ENCODE data around the gene CHD2.
"Not testable (repeated sequence)": the region's sequence is repeated elsewhere in the genome, so short reads cannot be mapped to it uniquely, and the experiment has no call there.

CHD2 gene

DNA sequence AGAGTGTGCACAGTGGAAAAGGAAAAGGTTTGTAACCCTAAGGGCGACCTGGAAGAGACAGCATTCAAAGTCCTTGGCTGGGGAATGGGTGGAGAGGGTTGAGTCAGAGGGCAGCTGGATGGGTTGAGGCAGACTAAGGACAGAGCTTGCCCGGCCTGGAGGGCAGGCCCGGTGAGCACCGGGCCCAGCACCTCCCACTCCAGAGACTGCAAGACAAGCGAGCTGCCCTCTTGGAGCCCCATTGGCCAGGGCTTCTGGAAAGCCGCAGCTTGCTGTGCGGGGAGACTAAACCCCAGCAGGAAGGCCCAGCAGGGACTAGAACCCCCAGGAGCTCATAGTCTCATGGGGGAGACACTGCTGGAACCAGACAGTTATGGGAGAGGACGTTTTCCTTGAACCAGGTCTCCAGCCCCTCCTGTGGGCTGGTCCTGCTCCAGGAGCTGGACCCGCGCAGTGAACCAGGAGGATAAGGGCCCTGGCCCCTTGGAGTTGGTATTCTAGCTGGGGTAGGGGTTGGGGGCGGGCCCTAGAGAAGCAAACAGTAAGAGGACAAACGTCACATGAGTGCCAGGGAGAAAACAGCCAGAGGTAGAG, 129.8 kb downstream of the CHD2 start:
- H3K27ac ChIP-seq, result peak overlapping the region; percentile 76
- DNase-seq (ENCODE audit: low read depth, low spot score), result no peak

DNA sequence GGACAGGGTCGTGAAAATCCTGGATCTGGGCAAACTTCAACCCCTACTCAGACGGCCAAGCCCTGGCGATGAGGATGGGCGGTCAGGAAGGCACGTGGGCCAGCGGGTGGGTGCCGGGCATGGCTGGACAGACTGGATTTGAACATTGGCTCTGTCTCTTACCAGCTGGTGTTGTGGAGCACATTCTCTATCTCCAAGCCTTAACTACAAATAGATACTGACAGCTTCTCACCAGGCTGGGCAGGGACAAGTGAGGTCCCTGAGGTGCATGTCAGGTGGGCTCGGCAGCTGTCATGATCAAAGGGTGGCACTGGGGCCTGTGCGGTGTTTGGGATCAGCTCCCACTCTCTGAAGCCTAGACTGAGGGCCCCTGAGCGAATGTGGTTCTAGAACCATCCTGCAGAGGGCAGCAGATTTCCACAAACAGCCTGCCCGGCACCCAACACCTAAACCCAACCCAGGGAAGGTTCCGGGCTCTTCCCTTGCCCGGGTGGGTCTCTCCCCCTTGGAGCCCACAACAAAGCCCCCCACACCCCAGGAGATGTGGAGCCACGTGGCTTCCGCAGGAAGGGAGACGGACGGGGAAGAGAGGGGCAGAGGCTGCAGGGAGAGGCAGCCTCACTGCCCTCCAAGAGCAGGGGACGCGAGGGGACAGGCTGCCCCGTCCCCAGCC, 130.4 kb downstream of the CHD2 start:
- DNase-seq (ENCODE audit: low read depth, low spot score), result no peak
- peak overlapping the region; percentile 76 for H3K27ac ChIP-seq

GRCh38 chr15:93031103-93031464, 131.0 kb downstream of the CHD2 start:
- no peak for DNase-seq (ENCODE audit: low read depth, low spot score)
- H3K27ac ChIP-seq, result no peak overlapping the region

- H3K27ac ChIP-seq; DNase-seq (ENCODE audit: low read depth, low spot score): not testable (repeated sequence)
These were observed 131.6 kb downstream of the CHD2 start for GRCh38 chr15:93031557-93032384.

DNA sequence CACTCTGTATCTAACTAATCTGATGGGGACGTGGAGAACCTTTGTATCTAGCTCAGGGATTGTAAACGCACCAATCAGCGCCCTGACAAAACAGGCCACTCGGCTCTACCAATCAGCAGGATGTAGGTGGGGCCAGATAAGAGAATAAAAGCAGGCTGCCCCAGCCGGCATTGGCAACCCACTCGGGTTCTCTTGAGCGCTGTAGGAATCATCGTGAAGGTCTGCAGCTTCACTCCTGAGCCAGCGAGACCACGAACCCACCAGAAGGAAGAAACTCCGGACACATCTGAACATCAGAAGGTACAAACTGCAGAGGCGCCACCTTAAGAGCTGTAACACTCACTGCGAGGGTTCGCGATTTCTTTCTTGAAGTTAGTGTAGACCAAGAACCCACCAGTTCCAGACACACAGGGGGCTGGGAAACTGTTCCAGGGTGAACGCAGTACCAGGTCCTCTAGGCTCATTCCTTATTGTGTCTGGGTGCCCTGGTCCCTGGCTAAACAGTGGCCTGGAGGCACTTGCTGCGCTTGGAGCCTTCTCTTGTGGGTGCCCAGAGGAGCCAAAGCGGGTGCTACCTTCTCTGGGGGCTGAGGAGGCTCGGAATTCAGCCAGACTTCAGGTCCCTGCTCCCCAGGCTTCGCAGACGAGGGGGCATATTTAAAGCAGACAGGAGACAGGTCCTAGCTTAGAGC, 132.5 kb downstream of the CHD2 start:
- not testable (repeated sequence) for DNase-seq (ENCODE audit: low read depth, low spot score); H3K27ac ChIP-seq

GRCh38 chr15:93033434-93034045, 133.4 kb downstream of the CHD2 start:
- no peak for DNase-seq (ENCODE audit: low read depth, low spot score)

GRCh38 chr15:93034512-93034911, 134.4 kb downstream of the CHD2 start:
- no peak for DNase-seq (ENCODE audit: low read depth, low spot score)

More at GRCh38 chr15:93033434-93034045, 133.4 kb downstream of the CHD2 start:
- H3K27ac ChIP-seq, result no peak overlapping the region

GRCh38 chr15:93035092-93035915, 135.2 kb downstream of the CHD2 start:
- DNase-seq (ENCODE audit: low read depth, low spot score), result no peak
- H3K27ac ChIP-seq, result no peak overlapping the region

More at GRCh38 chr15:93034512-93034911, 134.4 kb downstream of the CHD2 start:
- H3K27ac ChIP-seq, result no peak overlapping the region

DNA sequence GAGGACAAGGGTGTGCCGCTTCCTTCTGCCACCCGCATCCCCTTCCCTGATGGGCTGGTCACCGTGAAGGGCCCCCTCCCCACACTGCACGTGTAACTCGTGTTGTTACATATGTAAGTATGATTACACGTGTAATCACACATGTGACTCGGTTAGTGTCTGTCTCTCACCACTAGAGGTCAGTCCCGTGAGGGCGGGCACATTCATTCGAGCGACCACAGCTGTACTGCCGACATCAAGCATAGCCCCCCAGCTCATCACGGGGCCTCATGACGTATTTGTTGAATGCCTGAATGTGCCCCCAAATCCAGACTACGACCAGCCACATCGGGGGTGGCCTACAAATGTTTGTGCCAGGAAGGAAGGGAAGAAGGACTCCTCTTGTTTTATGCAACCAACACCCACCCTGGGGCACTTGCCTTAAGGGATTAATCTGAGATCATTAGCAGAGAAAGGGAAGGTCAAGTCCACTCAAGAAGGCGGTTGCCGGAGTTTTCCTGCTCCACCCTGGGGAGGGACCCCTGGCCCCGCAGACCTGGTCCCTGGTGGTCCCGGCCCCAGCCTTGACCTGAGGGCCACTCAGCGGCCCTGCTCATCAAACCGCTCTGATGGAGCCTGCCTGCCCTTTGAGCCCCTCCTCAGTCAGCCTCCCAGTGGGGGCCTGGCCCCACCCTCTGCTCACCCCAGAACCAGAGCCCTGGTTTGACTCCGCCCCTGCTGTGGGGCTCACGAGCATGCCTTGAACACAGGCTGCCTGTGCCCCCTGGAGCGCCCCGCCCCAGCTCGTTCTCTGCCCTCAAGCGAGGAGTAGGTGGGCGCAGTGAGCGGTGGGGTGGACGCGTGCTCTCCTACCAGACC, 136.1 kb downstream of the CHD2 start:
- no peak overlapping the region for H3K27ac ChIP-seq
- no peak for DNase-seq (ENCODE audit: low read depth, low spot score)

GRCh38 chr15:93036951-93037819, 137.1 kb downstream of the CHD2 start:
- no peak overlapping the region for H3K27ac ChIP-seq
- no peak for DNase-seq (ENCODE audit: low read depth, low spot score)

DNA sequence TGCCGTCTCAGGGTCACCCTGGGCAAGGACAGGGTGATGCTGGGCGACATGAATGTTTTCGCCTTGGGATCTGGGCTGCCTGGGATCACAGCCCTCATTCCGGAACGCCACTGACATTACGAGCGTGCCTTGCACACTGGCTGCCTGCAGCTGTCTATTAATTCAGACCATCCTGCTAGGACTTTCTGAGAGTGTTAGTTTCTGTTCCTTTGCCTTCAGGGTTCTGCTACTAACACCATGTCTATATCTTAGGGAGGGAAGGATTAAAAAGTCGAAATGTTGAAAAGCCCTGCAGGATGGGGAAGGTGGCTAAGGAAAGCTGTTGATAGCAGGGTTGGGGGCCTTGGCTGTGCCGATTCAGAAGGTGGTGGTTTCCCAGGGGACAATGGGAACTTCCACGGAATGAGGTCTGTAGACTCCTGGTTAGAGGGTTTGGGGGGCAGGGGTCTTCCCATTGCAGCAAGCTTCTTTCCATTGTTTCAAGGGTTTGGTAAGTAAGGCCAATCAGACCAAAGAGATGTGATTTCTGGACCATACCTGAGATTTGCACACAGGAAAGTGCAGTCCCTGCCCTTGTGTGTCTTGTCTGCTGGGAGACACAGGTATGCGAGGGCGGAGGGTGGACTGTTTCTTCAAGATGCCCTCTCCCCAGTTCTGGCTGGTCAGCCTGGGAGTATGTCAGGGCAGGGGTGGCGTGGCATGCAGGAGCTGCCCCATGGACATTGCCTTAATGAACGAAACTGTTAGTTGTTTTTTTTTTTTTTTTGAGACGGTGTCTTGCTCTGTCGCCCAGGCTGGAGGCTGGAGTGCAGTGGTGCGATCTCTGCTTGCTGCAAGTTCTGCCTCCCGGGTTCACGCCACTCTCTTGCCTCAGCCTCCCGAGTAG, 137.9 kb downstream of the CHD2 start:
- no peak overlapping the region for H3K27ac ChIP-seq
- DNase-seq (ENCODE audit: low read depth, low spot score), result no peak

- DNase-seq (ENCODE audit: low read depth, low spot score); H3K27ac ChIP-seq: not testable (repeated sequence)
These were observed 139.6 kb downstream of the CHD2 start for GRCh38 chr15:93039562-93040287.

DNA sequence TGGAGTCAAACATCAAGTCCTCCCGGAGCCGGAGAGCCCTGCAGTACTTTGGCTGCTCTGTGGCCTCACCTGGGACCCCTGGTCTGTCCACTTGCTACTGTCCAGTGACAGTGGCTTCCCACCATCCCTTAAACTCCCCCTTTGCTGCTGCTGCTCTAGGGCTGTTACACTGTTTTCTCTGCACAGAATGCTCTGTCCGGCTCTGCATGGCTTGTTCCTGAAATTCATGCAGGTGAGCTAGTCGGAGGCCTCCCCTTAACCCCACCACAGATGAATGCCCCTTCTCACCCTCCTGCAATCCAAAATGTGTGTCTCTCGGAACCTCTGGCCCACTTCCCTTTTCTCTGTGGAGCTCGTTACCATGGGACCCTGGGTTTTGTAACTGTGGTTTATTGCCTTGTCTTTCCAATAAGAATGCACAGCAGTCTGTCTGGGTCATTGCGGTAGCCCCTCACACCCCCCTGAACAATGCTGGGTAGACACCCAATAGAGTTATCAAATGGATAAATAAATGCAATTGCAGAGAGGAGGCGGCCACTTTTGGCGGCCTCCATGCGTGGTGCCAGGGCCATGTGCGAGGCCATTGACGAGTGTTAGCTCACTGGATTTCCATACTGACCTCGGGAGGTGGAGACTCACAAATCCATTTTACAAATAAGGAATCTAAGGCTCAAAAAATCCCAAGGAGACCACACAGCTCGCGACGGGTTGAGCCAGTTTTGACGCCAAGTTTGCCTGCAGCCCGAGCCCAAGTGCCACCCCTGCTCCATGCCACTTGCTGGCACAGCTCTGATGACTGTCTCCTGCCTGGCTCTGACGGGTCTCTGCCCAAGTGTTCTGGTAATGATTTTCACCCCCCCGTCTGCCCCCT, 140.4 kb downstream of the CHD2 start:
- no peak overlapping the region for H3K27ac ChIP-seq
- no peak for DNase-seq (ENCODE audit: low read depth, low spot score)

- no peak overlapping the region for H3K27ac ChIP-seq
- no peak for DNase-seq (ENCODE audit: low read depth, low spot score)
These were observed 141.0 kb downstream of the CHD2 start for GRCh38 chr15:93041159-93041547.

DNA sequence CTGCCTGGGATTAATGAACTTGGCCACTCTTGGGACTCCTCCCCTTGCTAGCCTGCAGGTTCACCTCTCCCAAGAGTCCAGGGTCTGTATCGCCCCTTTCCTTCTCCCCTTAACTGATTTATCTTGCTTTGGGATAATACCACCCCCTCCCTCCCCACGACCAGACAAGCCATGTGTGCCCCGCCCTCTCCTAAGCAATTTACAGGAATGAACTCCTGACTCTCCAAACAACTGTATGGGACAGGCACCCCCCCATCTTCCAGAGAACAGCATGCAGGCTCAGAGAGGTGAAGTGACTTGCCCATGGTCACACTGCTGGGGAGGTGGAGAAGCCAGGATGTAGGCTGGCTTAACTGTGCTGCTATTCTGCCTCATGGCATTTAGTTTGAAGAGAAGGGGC, 142.1 kb downstream of the CHD2 start:
- no peak overlapping the region for H3K27ac ChIP-seq
- no peak for DNase-seq (ENCODE audit: low read depth, low spot score)
